ENCODE measurements around the gene NLRC4. TPM values are rescaled to one million over a fixed set of nuclear protein-coding genes. Genes with fewer than 3 reads are reported as not detected.

NLRC4 gene
- total RNA-seq, 4 donors from 2014 or later = 0.31 to 2.2 (median 1.3) TPM

- Histone ChIP-seq H3K4me1 (no peaks in the 10 kb centered on the region), H3K4me3 (no peak overlapping the region), H3K9me3 (no peaks in the 10 kb centered on the region), H3K36me3 (no peaks in the 10 kb centered on the region), H3K27ac (no peak overlapping the region), H3K27me3 (no peaks in the 10 kb centered on the region)
- whole genome bisulfite sequencing, 2 donors (ENCODE audit: low coverage in 1 of 2) = 74 to 78% methylated on average over 3 to 4 of the region's 4 CpGs
- no peak for TF ChIP-seq POLR2AphosphoS5 (IDR thresholded peaks at IDR 0.05)
- TF ChIP-seq POLR2A (IDR thresholded peaks at IDR 0.05) = no peak
- TF ChIP-seq EP300 (IDR thresholded peaks at IDR 0.05) = no peak
- no peak for TF ChIP-seq CTCF (IDR thresholded peaks at IDR 0.05)
- no peak for ATAC-seq
These were observed 17.8 kb downstream of the NLRC4 start for GRCh38 chr2:32246911-32247310.

GRCh38 chr2:32242331-32242730 is 22.4 kb downstream of the NLRC4 start:
- no peaks in the 10 kb centered on the region for H3K9me3 ChIP-seq
- no peak overlapping the region for H3K4me3 ChIP-seq
- H3K27ac ChIP-seq = no peak overlapping the region
- no peak for TF ChIP-seq EP300 (IDR thresholded peaks at IDR 0.05)
- no peak for TF ChIP-seq POLR2AphosphoS5 (IDR thresholded peaks at IDR 0.05)
- no peak for TF ChIP-seq POLR2A (IDR thresholded peaks at IDR 0.05)
- TF ChIP-seq CTCF (IDR thresholded peaks at IDR 0.05) = no peak
- no peaks in the 10 kb centered on the region for H3K4me1 ChIP-seq
- 90 to 93% methylated on average over 3 of the region's 3 CpGs for WGBS, 2 donors (ENCODE audit: low coverage in 1 of 2)
- no peaks in the 10 kb centered on the region for H3K36me3 ChIP-seq
- no peak for ATAC-seq
- no peaks in the 10 kb centered on the region for H3K27me3 ChIP-seq

GRCh38 chr2:32237996-32238395 is 26.7 kb downstream of the NLRC4 start:
- TF ChIP-seq CTCF (IDR thresholded peaks at IDR 0.05) (no peak), POLR2A (IDR thresholded peaks at IDR 0.05) (no peak), EP300 (IDR thresholded peaks at IDR 0.05) (no peak), POLR2AphosphoS5 (IDR thresholded peaks at IDR 0.05) (no peak)
- H3K36me3 ChIP-seq = no peaks in the 10 kb centered on the region
- H3K9me3 ChIP-seq = no peaks in the 10 kb centered on the region
- WGBS, 2 donors (ENCODE audit: low coverage in 1 of 2) = 67 to 89% methylated on average over 1 to 2 of the region's 2 CpGs
- no peak overlapping the region for H3K27ac ChIP-seq
- H3K4me3 ChIP-seq = no peak overlapping the region
- H3K27me3 ChIP-seq = no peaks in the 10 kb centered on the region
- no peaks in the 10 kb centered on the region for H3K4me1 ChIP-seq
- ATAC-seq = no peak

- TF ChIP-seq POLR2A (IDR thresholded peaks at IDR 0.05) = no peak
- no peak for TF ChIP-seq EP300 (IDR thresholded peaks at IDR 0.05)
- TF ChIP-seq CTCF (IDR thresholded peaks at IDR 0.05) = no peak
- no peak for TF ChIP-seq POLR2AphosphoS5 (IDR thresholded peaks at IDR 0.05)
- Histone ChIP-seq H3K36me3 (no peaks in the 10 kb centered on the region), H3K9me3 (no peaks in the 10 kb centered on the region), H3K4me1 (no peaks in the 10 kb centered on the region), H3K4me3 (no peak overlapping the region), H3K27ac (no peak overlapping the region), H3K27me3 (no peaks in the 10 kb centered on the region)
- WGBS, 2 donors (ENCODE audit: low coverage in 1 of 2) = 81 to 83% methylated on average over 2 of the region's 2 CpGs
- ATAC-seq = no peak
These were observed 27.2 kb downstream of the NLRC4 start for GRCh38 chr2:32237488-32237887.

GRCh38 chr2:32235315-32235714 is 29.4 kb downstream of the NLRC4 start:
- TF ChIP-seq CTCF (IDR thresholded peaks at IDR 0.05) = no peak
- TF ChIP-seq POLR2A (IDR thresholded peaks at IDR 0.05) = no peak
- TF ChIP-seq POLR2AphosphoS5 (IDR thresholded peaks at IDR 0.05) = no peak
- no peak for TF ChIP-seq EP300 (IDR thresholded peaks at IDR 0.05)
- 63 to 75% methylated on average over 2 to 5 of the region's 5 CpGs for WGBS, 2 donors (ENCODE audit: low coverage in 1 of 2)
- ATAC-seq = no peak

More at GRCh38 chr2:32235315-32235714, 29.4 kb downstream of the NLRC4 start:
- Histone ChIP-seq H3K9me3 (no peaks in the 10 kb centered on the region), H3K4me1 (no peaks in the 10 kb centered on the region), H3K27me3 (no peaks in the 10 kb centered on the region), H3K27ac (no peak overlapping the region), H3K36me3 (no peaks in the 10 kb centered on the region), H3K4me3 (no peak overlapping the region)
